T-cell (primary cell): ENCODE measurements around the gene BSND. TPM values are rescaled to one million over a fixed set of nuclear protein-coding genes. Genes with fewer than 3 reads are reported as not detected.

Experiments
- ATAC-seq, 4 experiments: fragments of 200-7000 bp in 3 of 4; fragments of 150-1000 bp in 1 of 4; cut with Tn5 transposase; replicated peaks in 1 of 4; 1 replicate in 3 of 4; 2 replicates in 1 of 4; pipeline ENCODE4 v1.10.0; 2021; ENCODE audit warnings: moderate library complexity in 3 of 4, mild to moderate bottlenecking in 2 of 4, moderate number of reproducible peaks in 1 of 4
- CTCF ChIA-PET, 2 donors: fragments of 300-600 bp; sonication (Branson Sonifier 250); formaldehyde crosslinking; loops; one replicate each; lab custom pipeline; 2022; ENCODE audit warnings: antibody characterized with exemption in 2 of 2; lab: Charles Lee
- POLR2A ChIA-PET, 2 donors: fragments of 300-600 bp; sonication (Branson Sonifier 250); formaldehyde crosslinking; loops; one replicate each; lab custom pipeline; 2022; ENCODE audit warnings: antibody characterized with exemption in 2 of 2; lab: Charles Lee
- DNase-seq, 35 experiments: peaks; one replicate each; pipeline versions ENCODE4 v3.0.0 to v3.0.0-alpha.2; 2013 to 2023
- H3K27ac ChIP-seq: one replicate; pipeline ENCODE4 v1.5.1; 2013; ENCODE audit warnings: low read length
- H3K27me3 ChIP-seq, 2 experiments: replicated peaks in 1 of 2; 1 replicate in 1 of 2; 2 replicates in 1 of 2; pipeline versions ENCODE4 v1.6.1 to v1.7.0; 2013; ENCODE audit warnings: low read length in 1 of 2, mixed read lengths in 1 of 2; ENCODE audit not compliant: control insufficient read depth in 2 of 2, insufficient read depth in 2 of 2; ENCODE audit errors: extremely low read depth in 1 of 2
- H3K36me3 ChIP-seq, 2 donors: 1 replicate in 1 of 2; 2 replicates in 1 of 2; pipeline versions ENCODE4 v1.6.1 to v1.7.0; 2013; ENCODE audit warnings: low read length in 1 of 2; ENCODE audit not compliant: control insufficient read depth in 2 of 2, insufficient read depth in 1 of 2; ENCODE audit errors: extremely low read depth in 1 of 2
- H3K4me1 ChIP-seq, 2 experiments: 1 replicate in 1 of 2; 2 replicates in 1 of 2; pipeline versions ENCODE4 v1.6.1 to v1.7.0; 2013; ENCODE audit warnings: low read length in 2 of 2, mixed read lengths in 1 of 2; ENCODE audit not compliant: insufficient read depth in 2 of 2, control insufficient read depth in 1 of 2; ENCODE audit errors: extremely low read depth in 1 of 2
- H3K4me3 ChIP-seq, 2 donors: 1 replicate in 1 of 2; 2 replicates in 1 of 2; pipeline versions ENCODE4 v1.5.1 to v1.7.0; 2013; ENCODE audit warnings: mild to moderate bottlenecking in 2 of 2, low read length in 1 of 2, moderate library complexity in 1 of 2; ENCODE audit not compliant: control insufficient read depth in 1 of 2; ENCODE audit errors: extremely low read depth in 1 of 2
- H3K9me3 ChIP-seq: 2 replicates; pipeline ENCODE4 v1.7.0; 2013
- H3K27ac Mint-ChIP-seq, 2 donors: one replicate each; pipeline ENCODE4 v1.8.0; 2020 to 2021; ENCODE audit warnings: mild to moderate bottlenecking in 2 of 2, mixed read lengths in 2 of 2
- H3K27me3 Mint-ChIP-seq, 2 donors: one replicate each; pipeline ENCODE4 v1.8.0; 2021 to 2022; ENCODE audit warnings: mixed read lengths in 2 of 2
- H3K36me3 Mint-ChIP-seq: one replicate; pipeline ENCODE4 v1.8.0; 2021; ENCODE audit warnings: mixed read lengths
- H3K4me1 Mint-ChIP-seq, 3 donors: one replicate each; pipeline ENCODE4 v1.8.0; 2020 to 2022; ENCODE audit warnings: mixed read lengths in 3 of 3, mild to moderate bottlenecking in 1 of 3
- H3K4me3 Mint-ChIP-seq, 3 donors: one replicate each; pipeline ENCODE4 v1.8.0; 2020 to 2022; ENCODE audit warnings: mild to moderate bottlenecking in 3 of 3, mixed read lengths in 3 of 3, moderate library complexity in 3 of 3
- H3K9me3 Mint-ChIP-seq, 3 donors: one replicate each; pipeline ENCODE4 v1.8.0; 2020 to 2022; ENCODE audit warnings: mixed read lengths in 3 of 3
- WGBS: methylation state at CpG from one replicate; pipeline ENCODE4 v1.1.5; 2013; ENCODE audit warnings: missing lambda C conversion rate; ENCODE audit not compliant: insufficient coverage; 5-methylcytosine and 5-hydroxymethylcytosine counted together
- total RNA-seq, 35 experiments: library from RNA in 6 of 35; stranded (reverse) in 6 of 35; fragments of 120-200 nt in 1 of 35; gene quantifications; one replicate each; pipeline versions ENCODE4 v1.2.1 to v1.2.4 and lab custom pipeline; 2013 to 2026

Gene BSND
- total RNA-seq, 5 donors from 2014 or later (not counting 1 experiment from before 2014, with no cell fraction given): not detected

- H3K27ac Mint-ChIP-seq: no peak overlapping the region
- H3K27me3 Mint-ChIP-seq: peaks cover 22 to 37% of the 10 kb centered on the region in 2 donors
- ChIA-PET CTCF (interaction anchor here (0.5 to 1.1 kb wide), 2 partner anchors 33 to 489 kb away, joined by 3 read pairs; no protein-coding TSS in a partner anchor), POLR2A (interaction anchor here in 1 of 2 donors (0.6 kb wide), 1 partner anchor 256 kb away, joined by 3 read pairs; no protein-coding TSS in a partner anchor)
- DNase-seq (no peak), ATAC-seq (no peak)
- H3K27ac ChIP-seq: no peak overlapping the region
- WGBS: 80% methylated on average over 3 of the region's 5 CpGs
- H3K4me1 ChIP-seq: no peaks in the 10 kb centered on the region
- no peak overlapping the region for H3K4me3 Mint-ChIP-seq
- H3K36me3 ChIP-seq: no peaks in the 10 kb centered on the region
- no peaks in the 10 kb centered on the region for H3K36me3 Mint-ChIP-seq
- no peak overlapping the region for H3K4me3 ChIP-seq
- H3K27me3 ChIP-seq: peaks cover 5 to 49% of the 10 kb centered on the region in 2 experiments
- no peaks in the 10 kb centered on the region for H3K9me3 Mint-ChIP-seq
- H3K4me1 Mint-ChIP-seq: peaks cover 0 to 2% (median 2%) of the 10 kb centered on the region in 3 donors
- H3K9me3 ChIP-seq: no peaks in the 10 kb centered on the region
These were observed 21.0 kb upstream of the BSND start for GRCh38 chr1:54977533-54978297.

GRCh38 chr1:54978528-54979326 lies 20.0 kb upstream of the BSND start:
- H3K36me3 Mint-ChIP-seq: no peaks in the 10 kb centered on the region
- H3K9me3 ChIP-seq: no peaks in the 10 kb centered on the region
- ATAC-seq: no peak
- H3K27me3 ChIP-seq: peaks cover 5 to 45% of the 10 kb centered on the region in 2 experiments
- H3K4me1 Mint-ChIP-seq: peaks cover 0 to 2% (median 2%) of the 10 kb centered on the region in 3 donors
- WGBS: 65% methylated on average over 6 of the region's 9 CpGs
- no peak overlapping the region for H3K4me3 Mint-ChIP-seq
- no peak overlapping the region for H3K27ac ChIP-seq
- H3K27me3 Mint-ChIP-seq: peaks cover 24 to 37% of the 10 kb centered on the region in 2 donors
- H3K9me3 Mint-ChIP-seq: no peaks in the 10 kb centered on the region
- no peak for DNase-seq
- H3K36me3 ChIP-seq: no peaks in the 10 kb centered on the region
- ChIA-PET CTCF (interaction anchor here (0.5 to 1.1 kb wide), 2 partner anchors 34 to 490 kb away, joined by 3 read pairs; no protein-coding TSS in a partner anchor), POLR2A (interaction anchor here in 1 of 2 donors (0.6 kb wide), 1 partner anchor 257 kb away, joined by 3 read pairs; no protein-coding TSS in a partner anchor)
- no peak overlapping the region for H3K4me3 ChIP-seq
- no peak overlapping the region for H3K27ac Mint-ChIP-seq
- H3K4me1 ChIP-seq: no peaks in the 10 kb centered on the region

- DNase-seq: no peak
- H3K27ac Mint-ChIP-seq: no peak overlapping the region
- Histone ChIP-seq H3K4me1 (no peaks in the 10 kb centered on the region), H3K9me3 (no peaks in the 10 kb centered on the region), H3K4me3 (no peak overlapping the region), H3K27me3 (peaks cover 5 to 51% of the 10 kb centered on the region in 2 experiments), H3K27ac (no peak overlapping the region), H3K36me3 (no peaks in the 10 kb centered on the region)
- H3K4me1 Mint-ChIP-seq: peaks cover 0 to 2% (median 2%) of the 10 kb centered on the region in 3 donors
- CTCF ChIA-PET: no interaction called here
- POLR2A ChIA-PET: no interaction called here
- H3K9me3 Mint-ChIP-seq: no peaks in the 10 kb centered on the region
- H3K36me3 Mint-ChIP-seq: no peaks in the 10 kb centered on the region
- H3K27me3 Mint-ChIP-seq: peaks cover 27 to 41% of the 10 kb centered on the region in 2 donors
- no peak overlapping the region for H3K4me3 Mint-ChIP-seq
- 34% methylated on average over 5 of the region's 5 CpGs for WGBS
- no peak for ATAC-seq
These were observed 19.3 kb upstream of the BSND start for GRCh38 chr1:54979327-54979891.

- ChIA-PET CTCF (no interaction called here), POLR2A (no interaction called here)
- H3K36me3 ChIP-seq: no peaks in the 10 kb centered on the region
- WGBS: 36% methylated on average over 24 of the region's 25 CpGs
- DNase-seq (no peak), ATAC-seq (no peak)
- H3K4me3 ChIP-seq: no peak overlapping the region
- H3K27me3 ChIP-seq: peaks cover 5 to 51% of the 10 kb centered on the region in 2 experiments
- Mint-ChIP-seq H3K27ac (no peak overlapping the region), H3K27me3 (peaks cover 27 to 40% of the 10 kb centered on the region in 2 donors), H3K9me3 (no peaks in the 10 kb centered on the region), H3K36me3 (no peaks in the 10 kb centered on the region), H3K4me3 (no peak overlapping the region), H3K4me1 (peaks cover 0 to 2% (median 2%) of the 10 kb centered on the region in 3 donors)
- no peak overlapping the region for H3K27ac ChIP-seq
- no peaks in the 10 kb centered on the region for H3K9me3 ChIP-seq
- no peaks in the 10 kb centered on the region for H3K4me1 ChIP-seq
These were observed 18.6 kb upstream of the BSND start for GRCh38 chr1:54980046-54980527.

- no peak for DNase-seq
- no peak for ATAC-seq
- Mint-ChIP-seq H3K27ac (no peak within 1 kb of the TSS), H3K4me1 (peaks cover 0 to 2% (median 2%) of the 10 kb centered on the region in 3 donors), H3K9me3 (no peaks in the 10 kb centered on the region), H3K27me3 (peaks cover 27 to 37% of the 10 kb centered on the region in 2 donors), H3K36me3 (no peaks in the 10 kb centered on the region), H3K4me3 (no peak within 1 kb of the TSS)
- H3K27me3 ChIP-seq: peaks cover 5 to 51% of the 10 kb centered on the region in 2 experiments
- H3K27ac ChIP-seq: no peak within 1 kb of the TSS
- H3K4me1 ChIP-seq: no peaks in the 10 kb centered on the region
- H3K9me3 ChIP-seq: no peaks in the 10 kb centered on the region
- 9% methylated on average over 62 of the region's 69 CpGs for WGBS
- ChIA-PET CTCF (no interaction called here), POLR2A (no interaction called here)
- no peak within 1 kb of the TSS for H3K4me3 ChIP-seq
- no peaks in the 10 kb centered on the region for H3K36me3 ChIP-seq
These were observed 18.0 kb upstream of the BSND start, which contains the start of gene TMEM61 for GRCh38 chr1:54980528-54981241. Gene TMEM61, plus strand, starts transcription at chr1:54980628. Its CDS starts 438 bp downstream, at chr1:54981066.
